Measurements from ENCODE around the gene TET3. TPM values are rescaled to one million over a fixed set of nuclear protein-coding genes. Genes with fewer than 3 reads are reported as not detected.

The TET3 gene
- total RNA-seq, 1 donor from 2014 or later = 12.3 TPM

DNA sequence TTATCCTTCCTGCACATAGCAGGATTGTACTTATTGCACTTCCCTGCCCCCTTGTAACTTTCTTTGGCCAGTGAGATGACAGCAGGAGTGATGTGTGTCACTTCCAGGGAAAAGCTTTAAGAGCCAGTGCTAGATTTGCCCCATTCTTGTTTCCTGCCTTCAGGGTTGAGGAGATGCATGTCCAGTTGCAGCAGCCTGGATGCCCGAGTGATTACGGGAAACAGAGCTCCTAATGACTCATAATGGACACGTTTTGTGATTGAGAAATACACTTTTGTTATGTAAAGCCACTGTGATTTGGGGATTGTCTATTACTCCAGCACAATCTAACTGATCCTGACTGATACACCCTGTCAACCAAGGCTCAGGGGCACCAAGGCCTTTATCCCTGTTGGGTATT lies 5.0 kb upstream of the TET3 start:
- Histone ChIP-seq H3K36me3 (no peaks in the 10 kb centered on the region), H3K9me3 (no peaks in the 10 kb centered on the region), H3K4me3 (no peak overlapping the region), H3K4me1 (peaks cover 43% of the 10 kb centered on the region), H3K27ac (no peak overlapping the region), H3K27me3 (no peaks in the 10 kb centered on the region)
- no peak for DNase-seq (ENCODE audit: extremely low spot score in 2 of 2)
- no peak for TF ChIP-seq POLR2A (IDR thresholded peaks at IDR 0.05)
- TF ChIP-seq, protein P1, sequence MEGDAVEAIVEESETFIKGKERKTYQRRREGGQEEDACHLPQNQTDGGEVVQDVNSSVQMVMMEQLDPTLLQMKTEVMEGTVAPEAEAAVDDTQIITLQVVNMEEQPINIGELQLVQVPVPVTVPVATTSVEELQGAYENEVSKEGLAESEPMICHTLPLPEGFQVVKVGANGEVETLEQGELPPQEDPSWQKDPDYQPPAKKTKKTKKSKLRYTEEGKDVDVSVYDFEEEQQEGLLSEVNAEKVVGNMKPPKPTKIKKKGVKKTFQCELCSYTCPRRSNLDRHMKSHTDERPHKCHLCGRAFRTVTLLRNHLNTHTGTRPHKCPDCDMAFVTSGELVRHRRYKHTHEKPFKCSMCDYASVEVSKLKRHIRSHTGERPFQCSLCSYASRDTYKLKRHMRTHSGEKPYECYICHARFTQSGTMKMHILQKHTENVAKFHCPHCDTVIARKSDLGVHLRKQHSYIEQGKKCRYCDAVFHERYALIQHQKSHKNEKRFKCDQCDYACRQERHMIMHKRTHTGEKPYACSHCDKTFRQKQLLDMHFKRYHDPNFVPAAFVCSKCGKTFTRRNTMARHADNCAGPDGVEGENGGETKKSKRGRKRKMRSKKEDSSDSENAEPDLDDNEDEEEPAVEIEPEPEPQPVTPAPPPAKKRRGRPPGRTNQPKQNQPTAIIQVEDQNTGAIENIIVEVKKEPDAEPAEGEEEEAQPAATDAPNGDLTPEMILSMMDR (IDR thresholded peaks at IDR 0.05) = no peak
- peak in 1 of 2 donors; percentile 25 for TF ChIP-seq POLR2AphosphoS5 (IDR thresholded peaks at IDR 0.05; ENCODE audit: insufficient read depth in 1 of 2, low read depth in 1 of 2)
- intact Hi-C loops (cut with DNase I) = no loop called here

DNA sequence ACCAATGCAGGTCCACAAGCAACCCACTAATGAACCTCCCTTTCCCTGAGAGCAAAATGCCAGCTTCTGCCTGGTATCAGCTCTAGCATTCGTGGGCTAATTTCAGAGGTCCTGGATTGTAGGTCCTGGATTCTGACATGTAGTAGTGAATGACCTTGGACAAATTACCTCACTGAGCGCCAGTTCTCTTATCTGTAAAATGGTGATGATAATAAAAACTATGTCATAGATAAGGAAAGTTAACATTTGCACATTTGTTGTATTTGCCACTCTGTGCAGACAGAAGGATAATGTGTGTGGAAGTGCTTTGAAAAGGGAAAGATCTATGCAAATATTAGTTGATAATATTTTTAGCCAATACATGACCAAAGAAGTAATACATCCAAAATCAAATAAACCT lies 4.1 kb upstream of the TET3 start:
- H3K4me1 ChIP-seq = peaks cover 44% of the 10 kb centered on the region
- TF ChIP-seq POLR2AphosphoS5 (IDR thresholded peaks at IDR 0.05; ENCODE audit: insufficient read depth in 1 of 2, low read depth in 1 of 2) = no peak
- TF ChIP-seq POLR2A (IDR thresholded peaks at IDR 0.05) = no peak
- TF ChIP-seq, protein P1 (IDR thresholded peaks at IDR 0.05) = no peak
- intact Hi-C loops (cut with DNase I) = no loop called here
- no peaks in the 10 kb centered on the region for H3K36me3 ChIP-seq
- H3K27me3 ChIP-seq = no peaks in the 10 kb centered on the region
- H3K9me3 ChIP-seq = no peaks in the 10 kb centered on the region
- H3K27ac ChIP-seq = no peak overlapping the region
- no peak for DNase-seq (ENCODE audit: extremely low spot score in 2 of 2)
- H3K4me3 ChIP-seq = no peak overlapping the region

- Histone ChIP-seq H3K27me3 (no peaks in the 10 kb centered on the region), H3K9me3 (no peaks in the 10 kb centered on the region), H3K27ac (peak overlapping the region; percentile 35), H3K36me3 (no peaks in the 10 kb centered on the region), H3K4me1 (peaks cover 51% of the 10 kb centered on the region), H3K4me3 (peak overlapping the region; percentile 9 to 33)
- intact Hi-C loops (cut with DNase I) = no loop called here
- TF ChIP-seq POLR2AphosphoS5 (IDR thresholded peaks at IDR 0.05; ENCODE audit: insufficient read depth in 1 of 2, low read depth in 1 of 2) = peak in 1 of 2 donors; percentile 48
- TF ChIP-seq, protein P1 (IDR thresholded peaks at IDR 0.05) = no peak
- no peak for DNase-seq (ENCODE audit: extremely low spot score in 2 of 2)
Observed at GRCh38 chr2:73981081-73982001, 3.4 kb upstream of the TET3 start.

DNA sequence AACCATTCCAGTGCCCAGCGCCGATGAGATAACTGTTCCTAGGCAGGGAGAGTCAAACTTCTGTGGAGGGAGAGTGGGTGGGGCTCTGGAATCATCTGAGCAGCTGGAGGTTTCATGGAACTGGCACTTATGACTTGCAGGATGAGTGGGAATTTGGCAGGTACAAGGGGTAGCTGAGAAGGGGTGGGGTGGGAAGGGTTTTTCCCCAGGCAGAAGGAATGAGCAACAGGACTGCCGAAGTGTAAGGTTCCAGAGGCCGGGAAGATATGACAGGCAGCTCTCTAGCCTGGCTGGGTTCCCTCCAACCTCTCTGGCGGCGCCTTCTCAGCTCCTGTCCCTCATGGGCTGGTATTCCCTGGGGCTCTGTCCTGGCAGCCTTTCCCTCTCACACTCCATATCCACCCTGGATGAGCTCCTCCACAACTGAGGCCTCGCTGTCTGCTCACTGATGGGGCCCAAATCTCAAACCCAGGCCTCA lies 2.5 kb upstream of the TET3 start:
- H3K27ac ChIP-seq = peak overlapping the region; percentile 35
- no peaks in the 10 kb centered on the region for H3K36me3 ChIP-seq
- intact Hi-C loops (cut with DNase I) = no loop called here
- H3K9me3 ChIP-seq = no peaks in the 10 kb centered on the region
- TF ChIP-seq, protein P1 (IDR thresholded peaks at IDR 0.05) = no peak
- TF ChIP-seq POLR2A (IDR thresholded peaks at IDR 0.05) = no peak
- no peak for TF ChIP-seq POLR2AphosphoS5 (IDR thresholded peaks at IDR 0.05; ENCODE audit: insufficient read depth in 1 of 2, low read depth in 1 of 2)
- DNase-seq (ENCODE audit: extremely low spot score in 2 of 2) = no peak
- peaks cover 60% of the 10 kb centered on the region for H3K4me1 ChIP-seq
- H3K27me3 ChIP-seq = no peaks in the 10 kb centered on the region
- H3K4me3 ChIP-seq = no peak overlapping the region

Measured in vagina (tissue), 2 donors.